ENCODE results near the gene HMBS.

- TF ChIP-seq ATF3 (IDR thresholded peaks at IDR 0.05; ENCODE audit: insufficient read depth, low read depth, low read length) (no peak), POLR2AphosphoS5 (IDR thresholded peaks at IDR 0.05; ENCODE audit: low read depth, low read length) (no peak), RNF2 (IDR thresholded peaks at IDR 0.05; ENCODE audit: borderline replicate concordance, low read depth, low read length, missing control alignments, poor library complexity, severe bottlenecking) (no peak), RAD21 (IDR thresholded peaks at IDR 0.05 in 1 of 2, conservative IDR thresholded peaks at IDR 0.05 in 1 of 2; ENCODE audit: low read depth in 2 of 2, low read length in 2 of 2) (no peak), CTCF (IDR thresholded peaks at IDR 0.05; ENCODE audit: control extremely low read depth in 1 of 3, insufficient read depth in 1 of 3, low read depth in 1 of 3, low read length in 3 of 3) (no peak), POLR2A (IDR thresholded peaks at IDR 0.05; ENCODE audit: control extremely low read depth in 1 of 2, low read depth in 2 of 2, low read length in 2 of 2) (no peak), SIN3A (conservative IDR thresholded peaks at IDR 0.05 in 1 of 2, IDR thresholded peaks at IDR 0.05 in 1 of 2; ENCODE audit: low read depth in 1 of 2, low read length in 2 of 2) (no peak), EZH2 (IDR thresholded peaks at IDR 0.05; ENCODE audit: low read depth, low read length, severe bottlenecking) (no peak)
- TF ChIP-seq, protein P1, sequence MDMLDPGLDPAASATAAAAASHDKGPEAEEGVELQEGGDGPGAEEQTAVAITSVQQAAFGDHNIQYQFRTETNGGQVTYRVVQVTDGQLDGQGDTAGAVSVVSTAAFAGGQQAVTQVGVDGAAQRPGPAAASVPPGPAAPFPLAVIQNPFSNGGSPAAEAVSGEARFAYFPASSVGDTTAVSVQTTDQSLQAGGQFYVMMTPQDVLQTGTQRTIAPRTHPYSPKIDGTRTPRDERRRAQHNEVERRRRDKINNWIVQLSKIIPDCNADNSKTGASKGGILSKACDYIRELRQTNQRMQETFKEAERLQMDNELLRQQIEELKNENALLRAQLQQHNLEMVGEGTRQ (IDR thresholded peaks at IDR 0.05; ENCODE audit: low read length), result no peak
These were observed 41.1 kb downstream of the HMBS start for GRCh38 chr11:119125821-119126220.
